Activated gamma-delta T cell treated with Interleukin-2 at 50 U/mL for 16 hours (primary cell): ENCODE data around the gene MMP24OS.

Source experiments
- DNase-seq: peaks from one replicate; pipeline ENCODE4 v3.0.0-alpha.2; 2020

Gene MMP24OS

GRCh38 chr20:35243986-35244385 lies 33.9 kb downstream of the MMP24OS start:
- no peak for DNase-seq

- no peak for DNase-seq
These were observed 34.6 kb downstream of the MMP24OS start for GRCh38 chr20:35243317-35243716.

GRCh38 chr20:35240811-35241293 lies 37.1 kb downstream of the MMP24OS start:
- DNase-seq = no peak

GRCh38 chr20:35240083-35240810 lies 37.7 kb downstream of the MMP24OS start:
- no peak for DNase-seq

DNA sequence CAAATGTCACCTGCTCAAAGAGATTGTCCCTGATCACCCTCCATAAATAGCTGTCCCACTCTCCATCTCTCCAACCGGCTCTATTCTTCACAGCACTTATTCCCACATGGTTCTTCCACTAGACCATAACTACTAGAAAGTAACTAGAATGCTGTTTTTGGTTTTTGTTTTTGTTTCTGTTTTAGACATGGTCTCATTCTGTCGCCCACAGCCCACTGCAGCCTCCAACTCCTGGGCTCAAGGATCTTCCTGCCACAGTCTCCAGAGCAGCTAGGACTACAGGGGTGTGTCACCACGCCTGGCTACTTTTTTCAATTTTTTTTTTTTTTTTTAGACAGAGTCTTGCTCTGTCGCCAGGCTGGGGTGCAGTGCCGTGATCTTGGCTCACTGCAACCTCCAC lies 39.2 kb downstream of the MMP24OS start:
- no peak for DNase-seq

GRCh38 chr20:35238170-35238569 lies 39.8 kb downstream of the MMP24OS start:
- no peak for DNase-seq

DNA sequence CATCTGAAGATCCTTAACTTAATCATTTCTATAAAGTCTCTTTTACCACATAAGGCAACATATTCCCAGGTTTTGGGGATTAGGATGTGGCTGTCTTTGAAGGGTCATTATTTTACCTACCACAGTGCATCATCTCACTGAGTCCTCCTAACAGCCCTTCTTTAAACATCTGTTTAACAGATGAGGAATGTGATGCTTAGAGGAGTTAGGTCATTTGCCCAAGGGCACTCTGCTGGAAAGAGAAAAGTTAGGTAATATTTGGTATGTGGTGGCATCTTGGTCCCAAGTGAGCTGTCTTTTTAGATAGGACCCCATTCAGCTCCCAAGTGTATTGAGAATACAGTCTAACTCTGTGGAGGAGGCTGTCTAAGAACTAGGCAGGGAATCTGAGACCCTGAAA lies 40.4 kb downstream of the MMP24OS start:
- no peak for DNase-seq

DNA sequence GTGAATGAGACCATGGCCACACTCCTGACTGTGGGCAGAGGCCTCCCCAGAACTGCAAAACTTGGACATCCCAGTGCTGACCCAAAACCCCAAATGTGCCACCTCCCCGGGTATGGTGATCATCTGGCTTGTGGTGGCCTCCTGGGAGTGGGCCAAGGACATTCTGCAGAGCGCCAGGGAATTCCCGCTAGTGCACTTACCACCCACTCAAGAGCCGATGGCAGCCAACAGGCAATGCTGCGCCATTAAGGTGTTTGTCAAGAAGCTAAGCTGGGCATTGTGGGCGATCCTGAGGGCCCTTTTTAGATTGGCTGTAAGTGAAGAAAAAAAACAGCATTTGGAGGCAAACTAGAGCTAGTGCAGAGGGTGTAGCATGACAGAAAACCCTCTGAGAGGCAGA lies 42.0 kb downstream of the MMP24OS start:
- no peak for DNase-seq

GRCh38 chr20:35232575-35232974 lies 45.3 kb downstream of the MMP24OS start:
- DNase-seq = no peak

- DNase-seq = peak; percentile 43
These were observed 50.8 kb downstream of the MMP24OS start for GRCh38 chr20:35226884-35227681.
